GM12872 (cell line): Measurements from ENCODE around the gene SMAD9.
A peak's percentile ranks its signal among the peaks of the same experiment; 100 is the strongest.

Source experiments
- CTCF ChIP-seq: IDR thresholded peaks from 3 replicates; pipeline ENCODE4 v1.5.1; 2011; ENCODE audit warnings: low read depth, mild to moderate bottlenecking, low read length, moderate library complexity; ENCODE audit not compliant: insufficient read depth

Gene SMAD9

GRCh38 chr13:36862722-36863121 is 57.3 kb downstream of the SMAD9 start:
- TF ChIP-seq CTCF = no peak

- no peak for TF ChIP-seq CTCF
Observed at GRCh38 chr13:36862002-36862685, 57.9 kb downstream of the SMAD9 start.

- no peak for TF ChIP-seq CTCF
Observed at GRCh38 chr13:36859259-36859658, 60.8 kb downstream of the SMAD9 start.

GRCh38 chr13:36858290-36858689 is 61.7 kb downstream of the SMAD9 start:
- peak; percentile 50 for TF ChIP-seq CTCF

GRCh38 chr13:36857253-36857652 is 62.8 kb downstream of the SMAD9 start:
- no peak for TF ChIP-seq CTCF

- TF ChIP-seq CTCF = peak; percentile 37; the same call in 2 of the 3 replicates
Observed at GRCh38 chr13:36850790-36851438, 69.1 kb downstream of the SMAD9 start.

- peak; percentile 57 for TF ChIP-seq CTCF
Observed at GRCh38 chr13:36848199-36848982, 71.6 kb downstream of the SMAD9 start.
